HCT116 (cell line): ENCODE results near the gene FLYWCH1. TPM values are rescaled to one million over a fixed set of nuclear protein-coding genes. Genes with fewer than 3 reads are reported as not detected.

ENCODE experiments used
- CEBPB ChIP-seq: IDR thresholded peaks from 2 replicates; pipeline ENCODE4 v1.6.1; 2012; ENCODE audit warnings: low read depth
- CTCF ChIP-seq, 3 experiments: fragments of 200-600 bp in 1 of 3; sonication (generic) in 1 of 3; IDR thresholded peaks in 2 of 3; conservative IDR thresholded peaks in 1 of 3; 2 replicates each; pipeline ENCODE4 v1.5.1; 2012 to 2017; ENCODE audit warnings: low read depth in 2 of 3, low read length in 2 of 3, antibody characterized with exemption in 1 of 3, borderline replicate concordance in 1 of 3, control low read depth in 1 of 3, mild to moderate bottlenecking in 1 of 3, mixed read lengths in 1 of 3, mixed run types in 1 of 3, moderate library complexity in 1 of 3; ENCODE audit not compliant: insufficient read depth in 1 of 3
- EZH2 ChIP-seq: fragments of 200-600 bp; sonication (generic); IDR thresholded peaks from 2 replicates; pipeline ENCODE4 v1.6.1; 2017; ENCODE audit warnings: antibody characterized with exemption, mixed run types
- FOSL1 ChIP-seq: IDR thresholded peaks from 2 replicates; pipeline ENCODE4 v1.6.1; 2012; ENCODE audit warnings: low read depth
- JUND ChIP-seq: IDR thresholded peaks from 2 replicates; pipeline ENCODE4 v1.6.1; 2012
- POLR2A ChIP-seq: IDR thresholded peaks from 2 replicates; pipeline ENCODE4 v1.7.0; 2011; ENCODE audit warnings: borderline replicate concordance; ENCODE audit not compliant: insufficient read depth, insufficient read length; ENCODE audit errors: extremely low read depth
- POLR2AphosphoS5 ChIP-seq: IDR thresholded peaks from 2 replicates; pipeline ENCODE4 v1.6.1; 2011; ENCODE audit warnings: mild to moderate bottlenecking, low read depth, low read length, moderate library complexity
- REST ChIP-seq: IDR thresholded peaks from 2 replicates; pipeline ENCODE4 v1.6.1; 2012; ENCODE audit warnings: low read depth
- SIN3A ChIP-seq: IDR thresholded peaks from 2 replicates; pipeline ENCODE4 v1.6.1; 2012; ENCODE audit warnings: low read depth
- ZFX ChIP-seq: fragments of 450-650 bp; IDR thresholded peaks from 2 replicates; pipeline ENCODE4 v1.6.1; 2017
- total RNA-seq: library from RNA; stranded (reverse); gene quantifications from one replicate; pipeline ENCODE4 v1.2.1, GENCODE V29; 2021; ENCODE audit not compliant: unreplicated experiment

The FLYWCH1 gene
- total RNA-seq, 1 experiment from 2014 or later: 66.6 TPM

- no peak for TF ChIP-seq CTCF (IDR thresholded peaks at IDR 0.05 in 2 of 3, conservative IDR thresholded peaks at IDR 0.05 in 1 of 3; ENCODE audit: borderline replicate concordance in 1 of 3, insufficient read depth in 1 of 3, low read depth in 2 of 3, low read length in 2 of 3)
- TF ChIP-seq EZH2: no peak
- no peak for TF ChIP-seq SIN3A
- no peak for TF ChIP-seq FOSL1
- TF ChIP-seq POLR2A: no peak
- TF ChIP-seq REST: no peak
- no peak for TF ChIP-seq POLR2AphosphoS5
- TF ChIP-seq CEBPB: no peak
- TF ChIP-seq ZFX: no peak
- no peak for TF ChIP-seq JUND
Measured at GRCh38 chr16:2924901-2925755, 13.4 kb downstream of the FLYWCH1 start (continued).
